Measurements from ENCODE around the gene CPSF4.

- TF ChIP-seq POLR2A (IDR thresholded peaks at IDR 0.05), result peak; percentile 42
- peak; percentile 69 for TF ChIP-seq POLR2AphosphoS5 (IDR thresholded peaks at IDR 0.05)
Measured at GRCh38 chr7:99392659-99393354, 45.9 kb upstream of the CPSF4 start.
